Stimulated activated CD8-positive, alpha-beta memory T cell treated with anti-CD3 and anti-CD28 coated beads, Interleukin-4, amount 100 ng/mL, for 1 hour (primary cell): ENCODE results near the gene DOCK1.

Experiments used
- DNase-seq, 2 donors: peaks; one replicate each; pipeline ENCODE4 v3.0.0-alpha.2; 2020; ENCODE audit warnings: low read depth in 2 of 2, low spot score in 1 of 2

DOCK1 gene

DNA sequence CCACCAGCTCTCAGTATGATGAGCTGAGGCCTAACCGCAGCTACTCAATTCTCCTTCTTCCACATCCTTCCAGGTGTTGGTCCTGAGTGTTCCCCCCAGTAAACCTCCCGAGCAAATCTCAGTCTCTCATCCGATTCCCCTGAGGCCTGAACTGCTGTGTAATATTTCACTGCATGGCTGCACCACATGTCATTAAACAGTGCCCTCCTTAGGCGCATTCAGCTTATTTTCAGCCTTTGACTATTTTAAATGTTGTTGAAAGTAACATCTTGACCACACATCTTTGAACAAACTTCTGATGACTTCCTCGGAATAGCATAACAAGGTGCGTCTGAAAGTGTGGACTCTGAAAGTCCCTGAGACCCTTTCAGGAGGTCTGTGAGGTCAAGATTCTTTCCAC, 581.1 kb downstream of the DOCK1 start:
- DNase-seq: no peak

DNA sequence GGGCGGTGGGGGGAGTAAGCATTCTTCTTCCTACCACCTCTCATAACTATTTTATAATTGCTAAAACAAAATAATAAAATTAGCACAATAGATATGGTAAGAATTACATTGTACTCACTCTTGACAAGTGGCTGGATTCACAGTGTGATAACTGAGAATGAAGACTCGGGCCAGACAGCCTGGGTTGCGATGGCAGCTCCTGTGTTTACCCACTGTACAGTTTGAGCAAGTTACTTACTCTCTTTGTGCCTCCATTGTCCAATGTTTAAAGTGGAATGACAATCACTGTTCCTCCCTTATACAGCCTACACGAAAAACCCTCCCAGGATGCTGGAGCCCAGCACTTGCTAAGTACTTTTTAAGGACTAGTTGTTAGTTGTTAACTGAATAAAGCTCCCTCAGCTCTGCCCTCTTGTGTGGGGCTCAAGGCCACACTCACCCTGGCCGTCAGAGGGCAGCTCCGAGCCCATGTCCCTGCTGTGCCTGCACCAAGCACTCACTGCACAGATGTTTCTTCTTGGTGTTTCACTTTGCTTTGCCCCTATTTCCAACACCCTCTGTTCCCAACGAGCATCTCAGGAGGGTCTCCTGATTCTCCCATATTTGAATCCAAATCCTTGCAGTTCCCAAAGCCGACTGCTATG, 587.5 kb downstream of the DOCK1 start:
- no peak for DNase-seq

DNA sequence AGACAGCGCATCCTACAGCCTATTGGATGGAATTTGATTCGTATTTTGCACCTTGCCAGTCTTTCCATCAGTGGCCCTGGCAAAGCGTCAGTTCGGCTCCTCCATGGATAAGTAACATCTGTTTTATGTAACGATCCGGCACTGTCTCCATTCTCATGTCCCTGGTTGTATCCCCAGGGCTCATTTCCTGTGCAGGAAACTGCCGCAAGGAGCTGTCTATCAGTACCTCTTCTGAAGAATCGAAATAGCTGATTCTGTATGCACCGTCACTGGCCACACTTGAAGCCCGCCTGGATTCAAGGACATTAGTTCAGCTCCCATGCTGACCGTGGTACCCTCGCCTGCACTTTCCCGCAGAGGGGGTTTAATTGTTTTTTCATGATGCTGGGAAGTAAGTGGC, 590.8 kb downstream of the DOCK1 start:
- DNase-seq: no peak

GRCh38 chr10:127497685-127498084, 592.5 kb downstream of the DOCK1 start:
- no peak for DNase-seq

DNA sequence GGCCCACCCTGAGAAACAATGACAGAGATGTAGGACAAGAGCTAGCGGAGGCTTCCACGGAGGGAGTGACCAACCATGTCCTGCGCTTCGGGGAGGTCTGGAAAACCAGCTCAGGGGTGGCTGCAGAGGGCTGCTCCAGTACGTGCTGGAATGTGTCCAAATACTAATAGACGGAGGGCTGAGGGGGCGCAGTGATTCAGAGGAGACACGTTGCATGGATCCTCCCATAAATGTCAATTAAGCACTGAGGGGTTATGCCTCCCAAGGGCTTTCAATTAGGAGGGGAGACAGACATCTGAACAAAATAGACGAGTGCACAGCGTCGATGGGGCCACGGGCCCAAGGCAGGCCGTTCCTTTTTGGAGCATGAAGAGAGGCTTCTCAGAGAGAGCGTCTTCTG, 592.9 kb downstream of the DOCK1 start:
- DNase-seq: no peak

DNA sequence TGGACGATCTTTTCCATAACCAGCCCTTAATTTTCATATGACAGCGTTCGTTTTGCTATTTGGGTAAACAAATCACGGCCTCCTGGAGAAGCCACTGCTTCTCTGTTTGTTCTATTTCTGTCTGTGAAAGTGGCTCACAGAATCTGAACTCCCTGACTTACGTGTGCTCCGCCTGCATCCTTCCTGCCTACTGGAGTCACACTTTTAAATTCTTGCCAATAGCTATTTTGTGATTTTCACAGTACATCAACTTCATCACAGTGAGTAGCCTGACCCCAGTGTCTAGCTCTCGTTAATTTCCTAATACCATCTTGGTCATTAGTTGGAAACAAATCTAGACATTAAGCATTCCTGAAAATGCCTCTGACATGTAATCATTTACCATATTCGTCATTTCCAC, 594.9 kb downstream of the DOCK1 start:
- DNase-seq: no peak
